Measurements from ENCODE around the gene DMWD.

DMWD gene

GRCh38 chr19:45816236-45817009, 23.8 kb upstream of the DMWD start:
- TF ChIP-seq CTCF (IDR thresholded peaks at IDR 0.05; ENCODE audit: low read depth, low read length) = no peak
- H3K4me3 ChIP-seq (ENCODE audit: low read depth, low read length) = no peak overlapping the region

DNA sequence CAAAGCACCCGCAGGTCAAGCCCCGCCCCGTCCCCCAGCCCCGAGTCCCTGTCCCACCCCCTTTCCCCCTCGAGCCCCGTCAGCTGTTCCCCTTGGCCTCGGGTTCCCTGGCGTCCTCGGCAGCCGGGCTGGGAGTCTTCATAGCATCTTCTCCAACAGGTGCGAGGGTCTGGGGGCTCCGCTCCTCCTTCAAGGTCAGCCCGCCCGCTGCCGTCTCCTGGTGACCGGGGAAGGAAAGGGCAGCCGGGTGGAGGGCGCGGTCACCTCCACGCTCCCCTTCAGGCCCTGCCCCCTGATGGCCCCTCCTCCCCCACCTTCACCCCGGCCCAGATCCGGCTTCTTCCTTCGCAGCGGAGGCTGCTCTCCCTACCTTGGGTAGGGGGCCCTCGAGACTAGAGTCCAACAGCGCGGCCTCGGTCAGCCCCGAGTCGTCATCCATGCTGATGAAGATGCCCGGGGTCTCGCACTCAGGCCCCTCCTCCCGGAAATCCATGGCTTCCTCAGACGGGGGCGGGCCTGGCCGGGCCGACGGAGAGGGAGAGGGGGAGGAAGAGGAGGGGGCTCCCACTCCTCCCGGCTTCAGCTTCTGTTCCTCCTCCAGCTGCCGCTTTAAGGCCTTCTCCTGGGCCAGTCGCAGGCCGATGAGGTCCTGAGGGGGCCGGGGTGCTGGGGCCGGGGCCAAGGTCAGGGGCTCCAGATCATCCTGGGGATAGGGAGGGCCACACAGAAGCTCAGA, 23.0 kb upstream of the DMWD start:
- TF ChIP-seq CTCF (IDR thresholded peaks at IDR 0.05; ENCODE audit: low read depth, low read length) = no peak
- H3K4me3 ChIP-seq (ENCODE audit: low read depth, low read length) = no peak overlapping the region

DNA sequence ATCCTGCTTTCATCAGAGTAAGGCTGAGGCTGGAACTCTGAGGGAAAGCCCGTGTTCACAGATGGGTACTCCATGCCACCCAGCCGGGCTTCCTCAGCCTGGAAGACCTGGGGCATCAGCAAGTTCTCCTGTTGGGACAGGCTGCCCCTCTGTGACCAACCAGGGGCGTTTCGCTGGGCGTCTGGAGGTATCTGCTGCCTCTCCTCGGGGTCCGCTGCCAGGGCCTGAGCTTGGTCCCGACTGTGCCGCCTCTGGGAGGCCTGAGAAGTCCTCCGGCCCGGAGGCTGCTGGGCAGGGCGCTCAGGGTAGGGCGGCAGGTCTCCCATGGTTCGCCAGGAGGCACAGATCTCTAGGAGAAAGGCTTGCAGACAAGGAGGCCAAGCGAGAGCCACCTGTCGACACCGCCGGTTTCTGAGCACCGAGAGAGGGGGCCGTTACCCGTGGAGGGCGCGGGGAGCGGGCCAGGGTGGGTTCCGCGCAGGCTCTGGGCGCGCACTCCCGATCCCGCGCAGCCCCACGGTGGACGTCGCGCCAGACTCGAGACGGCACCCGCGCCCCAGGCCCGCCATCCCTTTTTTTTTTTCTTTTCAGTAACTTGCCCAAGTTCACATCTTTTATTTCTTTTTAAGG, 22.3 kb upstream of the DMWD start, which contains the start of gene RSPH6A:
Gene RSPH6A (minus strand): TSS at position 458 of the 630 bp plus-strand sequence. CDS start 132 bp downstream, at position 326.
- H3K4me3 ChIP-seq (ENCODE audit: low read depth, low read length) = no peak within 1 kb of the TSS
- TF ChIP-seq CTCF (IDR thresholded peaks at IDR 0.05; ENCODE audit: low read depth, low read length) = no peak

- H3K4me3 ChIP-seq (ENCODE audit: low read depth, low read length) = no peak overlapping the region
- TF ChIP-seq CTCF (IDR thresholded peaks at IDR 0.05; ENCODE audit: low read depth, low read length) = no peak
These were observed 21.6 kb upstream of the DMWD start for GRCh38 chr19:45814166-45814780.

- no peak overlapping the region for H3K4me3 ChIP-seq (ENCODE audit: low read depth, low read length)
- no peak for TF ChIP-seq CTCF (IDR thresholded peaks at IDR 0.05; ENCODE audit: low read depth, low read length)
These were observed 19.7 kb upstream of the DMWD start for GRCh38 chr19:45812297-45812696.

GRCh38 chr19:45809643-45810159, 17.1 kb upstream of the DMWD start:
- H3K4me3 ChIP-seq (ENCODE audit: low read depth, low read length) = no peak overlapping the region
- TF ChIP-seq CTCF (IDR thresholded peaks at IDR 0.05; ENCODE audit: low read depth, low read length) = no peak
